Middle frontal gyrus (tissue), 1 donor: ENCODE results near the gene PLIN1.
"Not testable (repeated sequence)": the region's sequence is repeated elsewhere in the genome, so short reads cannot be mapped to it uniquely, and the experiment has no call there.

Experiments used
- DNase-seq: peaks from one replicate; pipeline ENCODE4 v3.0.0-alpha.2; 2015; ENCODE audit warnings: low spot score; ENCODE audit errors: extremely low spot score

PLIN1 gene

GRCh38 chr15:89679212-89679611, at the start of gene PLIN1:
TSS of gene PLIN1 (minus strand) at chr15:89679367. CDS start at chr15:89677489, 1,878 bp downstream.
- no peak for DNase-seq

- DNase-seq, result no peak
Measured at GRCh38 chr15:89728254-89728653, 49.1 kb upstream of the PLIN1 start.

- no peak for DNase-seq
Measured at GRCh38 chr15:89725064-89725463, 45.9 kb upstream of the PLIN1 start.

GRCh38 chr15:89724621-89725020, 45.5 kb upstream of the PLIN1 start:
- no peak for DNase-seq

GRCh38 chr15:89723031-89723430, 43.9 kb upstream of the PLIN1 start:
- DNase-seq, result no peak

GRCh38 chr15:89714775-89715174, 35.6 kb upstream of the PLIN1 start:
- DNase-seq, result no peak

GRCh38 chr15:89707577-89707976, 28.4 kb upstream of the PLIN1 start:
- no peak for DNase-seq

GRCh38 chr15:89704411-89704810, 25.2 kb upstream of the PLIN1 start:
- no peak for DNase-seq

- DNase-seq, result no peak
Measured at GRCh38 chr15:89695198-89695597, 16.0 kb upstream of the PLIN1 start.

GRCh38 chr15:89693696-89694095, 14.5 kb upstream of the PLIN1 start:
- DNase-seq, result no peak

GRCh38 chr15:89693091-89693490, 13.9 kb upstream of the PLIN1 start:
- DNase-seq, result no peak

- peak; percentile 49 for DNase-seq
Measured at GRCh38 chr15:89690276-89691218, 11.4 kb upstream of the PLIN1 start, which contains the start of the genes PEX11A and WDR93. TSS of gene PEX11A (minus strand) at chr15:89690754. CDS start at chr15:89690632, 122 bp downstream. TSS of gene WDR93 (plus strand) at chr15:89690811. CDS start at chr15:89701747, 10,936 bp downstream.

- not testable (repeated sequence) for DNase-seq
Measured at GRCh38 chr15:89689930-89690275, 10.7 kb upstream of the PLIN1 start.

GRCh38 chr15:89686522-89686921, 7.4 kb upstream of the PLIN1 start:
- no peak for DNase-seq

- DNase-seq, result no peak
Measured at GRCh38 chr15:89685995-89686394, 6.8 kb upstream of the PLIN1 start.

GRCh38 chr15:89681146-89681545, 2.0 kb upstream of the PLIN1 start:
- no peak for DNase-seq

GRCh38 chr15:89680282-89680873, 1.2 kb upstream of the PLIN1 start:
- no peak for DNase-seq

GRCh38 chr15:89677381-89677780, 1.8 kb downstream of the PLIN1 start:
- DNase-seq, result no peak

GRCh38 chr15:89675606-89676005, 3.6 kb downstream of the PLIN1 start:
- DNase-seq, result no peak

- no peak for DNase-seq
Measured at GRCh38 chr15:89674526-89674925, 4.6 kb downstream of the PLIN1 start.

GRCh38 chr15:89673165-89673512, 6.0 kb downstream of the PLIN1 start:
- DNase-seq, result no peak
